Measurements from ENCODE around the gene TWF1. TPM values are rescaled to one million over a fixed set of nuclear protein-coding genes. Genes with fewer than 3 reads are reported as not detected.
"Not testable (repeated sequence)": the region's sequence is repeated elsewhere in the genome, so short reads cannot be mapped to it uniquely, and the experiment has no call there.

TWF1 gene
- polyA plus RNA-seq, 3 donors: 9.9 to 20.7 (median 13.7) TPM

DNA sequence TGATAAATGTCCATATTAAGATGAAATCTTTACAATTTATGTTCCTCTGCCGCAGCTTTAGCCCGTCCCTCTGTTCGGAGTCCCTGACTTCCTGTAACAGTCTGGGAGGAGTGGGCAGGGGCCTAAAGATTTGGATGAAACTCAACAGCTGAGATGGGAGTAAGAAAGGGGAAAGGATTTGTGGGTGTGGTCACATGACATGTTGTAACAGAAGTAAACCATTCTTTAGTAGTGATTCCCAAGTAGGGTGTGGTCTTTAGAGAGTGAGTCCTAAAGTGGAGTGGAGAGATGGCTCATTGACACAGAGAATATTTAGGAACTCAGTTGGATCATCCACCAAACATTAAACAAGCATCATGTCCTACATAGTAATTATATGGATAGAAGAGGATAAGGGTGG lies 42.7 kb upstream of the TWF1 start:
- Histone ChIP-seq H3K36me3 (replicated peaks in 1 of 2; ENCODE audit: control insufficient read depth in 1 of 2, insufficient read depth in 2 of 2, low read length in 2 of 2) (no peaks in the 10 kb centered on the region), H2AFZ (ENCODE audit: insufficient read depth, low read depth, low read length, poor library complexity, severe bottlenecking) (no peak overlapping the region), H3K9me3 (replicated peaks in 1 of 2; ENCODE audit: control insufficient read depth in 1 of 2, insufficient read depth in 1 of 2, low read length in 2 of 2) (peaks cover 5 to 11% of the 10 kb centered on the region in 2 donors), H3K4me2 (replicated peaks; ENCODE audit: extremely low read depth, low read length, poor library complexity, severe bottlenecking) (no peak overlapping the region), H3K79me2 (ENCODE audit: insufficient read depth, low read length) (no peaks in the 10 kb centered on the region), H4K20me1 (ENCODE audit: insufficient read depth, low read length) (no peaks in the 10 kb centered on the region), H3K4me3 (replicated peaks in 1 of 3; ENCODE audit: low read depth in 2 of 3, low read length in 3 of 3) (no peak overlapping the region), H3K9ac (ENCODE audit: insufficient read depth, low read length, poor library complexity, severe bottlenecking) (no peak overlapping the region), H3K4me1 (ENCODE audit: control insufficient read depth in 1 of 2, insufficient read depth in 2 of 2, low read length in 2 of 2) (no peaks in the 10 kb centered on the region), H3K27ac (ENCODE audit: low read depth in 1 of 2, low read length in 2 of 2) (no peak overlapping the region), H3K27me3 (ENCODE audit: control insufficient read depth in 2 of 2, insufficient read depth in 2 of 2, low read length in 2 of 2) (no peaks in the 10 kb centered on the region)
- Mint-ChIP-seq H3K9me3 (peaks cover 11 to 19% (median 17%) of the 10 kb centered on the region in 7 donors), H3K27me3 (ENCODE audit: low read depth in 3 of 3) (peaks cover 1 to 3% (median 2%) of the 10 kb centered on the region in 3 donors), H3K4me3 (no peak overlapping the region), H3K36me3 (no peaks in the 10 kb centered on the region), H3K4me1 (no peaks in the 10 kb centered on the region), H3K27ac (no peak overlapping the region)
- no peak for DNase-seq
- intact Hi-C loops (cut with micrococcal nuclease): no loop called here
- 97% methylated on average over 3 of the region's 3 CpGs for WGBS (ENCODE audit: insufficient coverage)
- TF ChIP-seq, protein P1, sequence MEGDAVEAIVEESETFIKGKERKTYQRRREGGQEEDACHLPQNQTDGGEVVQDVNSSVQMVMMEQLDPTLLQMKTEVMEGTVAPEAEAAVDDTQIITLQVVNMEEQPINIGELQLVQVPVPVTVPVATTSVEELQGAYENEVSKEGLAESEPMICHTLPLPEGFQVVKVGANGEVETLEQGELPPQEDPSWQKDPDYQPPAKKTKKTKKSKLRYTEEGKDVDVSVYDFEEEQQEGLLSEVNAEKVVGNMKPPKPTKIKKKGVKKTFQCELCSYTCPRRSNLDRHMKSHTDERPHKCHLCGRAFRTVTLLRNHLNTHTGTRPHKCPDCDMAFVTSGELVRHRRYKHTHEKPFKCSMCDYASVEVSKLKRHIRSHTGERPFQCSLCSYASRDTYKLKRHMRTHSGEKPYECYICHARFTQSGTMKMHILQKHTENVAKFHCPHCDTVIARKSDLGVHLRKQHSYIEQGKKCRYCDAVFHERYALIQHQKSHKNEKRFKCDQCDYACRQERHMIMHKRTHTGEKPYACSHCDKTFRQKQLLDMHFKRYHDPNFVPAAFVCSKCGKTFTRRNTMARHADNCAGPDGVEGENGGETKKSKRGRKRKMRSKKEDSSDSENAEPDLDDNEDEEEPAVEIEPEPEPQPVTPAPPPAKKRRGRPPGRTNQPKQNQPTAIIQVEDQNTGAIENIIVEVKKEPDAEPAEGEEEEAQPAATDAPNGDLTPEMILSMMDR (IDR thresholded peaks at IDR 0.05): no peak

DNA sequence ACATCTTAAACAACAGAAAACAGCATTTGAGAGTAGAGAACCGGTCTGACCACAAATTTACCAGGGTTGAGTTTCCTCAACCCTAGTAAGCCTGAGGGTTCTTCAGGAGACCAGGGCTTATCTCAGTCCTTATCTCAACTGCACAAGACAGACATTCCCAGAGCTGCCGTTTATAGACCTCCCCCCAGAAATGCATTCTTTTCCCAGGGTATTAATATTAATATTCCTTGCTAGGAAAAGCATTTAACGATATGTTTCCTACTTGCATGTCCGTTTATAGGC lies 42.0 kb upstream of the TWF1 start:
- Histone ChIP-seq H3K27me3 (ENCODE audit: control insufficient read depth in 2 of 2, insufficient read depth in 2 of 2, low read length in 2 of 2) (no peaks in the 10 kb centered on the region), H3K4me1 (ENCODE audit: control insufficient read depth in 1 of 2, insufficient read depth in 2 of 2, low read length in 2 of 2) (no peaks in the 10 kb centered on the region), H4K20me1 (ENCODE audit: insufficient read depth, low read length) (no peaks in the 10 kb centered on the region), H3K27ac (ENCODE audit: low read depth in 1 of 2, low read length in 2 of 2) (no peak overlapping the region), H3K4me2 (replicated peaks; ENCODE audit: extremely low read depth, low read length, poor library complexity, severe bottlenecking) (no peak overlapping the region), H3K4me3 (replicated peaks in 1 of 3; ENCODE audit: low read depth in 2 of 3, low read length in 3 of 3) (no peak overlapping the region), H3K79me2 (ENCODE audit: insufficient read depth, low read length) (no peaks in the 10 kb centered on the region), H3K36me3 (replicated peaks in 1 of 2; ENCODE audit: control insufficient read depth in 1 of 2, insufficient read depth in 2 of 2, low read length in 2 of 2) (no peaks in the 10 kb centered on the region), H3K9me3 (replicated peaks in 1 of 2; ENCODE audit: control insufficient read depth in 1 of 2, insufficient read depth in 1 of 2, low read length in 2 of 2) (peaks cover 5 to 11% of the 10 kb centered on the region in 2 donors), H3K9ac (ENCODE audit: insufficient read depth, low read length, poor library complexity, severe bottlenecking) (no peak overlapping the region), H2AFZ (ENCODE audit: insufficient read depth, low read depth, low read length, poor library complexity, severe bottlenecking) (no peak overlapping the region)
- H3K9me3 Mint-ChIP-seq: peaks cover 11 to 19% (median 17%) of the 10 kb centered on the region in 7 donors
- no peak overlapping the region for H3K27ac Mint-ChIP-seq
- H3K36me3 Mint-ChIP-seq: no peaks in the 10 kb centered on the region
- peaks cover 1 to 2% (median 2%) of the 10 kb centered on the region in 3 donors for H3K27me3 Mint-ChIP-seq (ENCODE audit: low read depth in 3 of 3)
- WGBS (ENCODE audit: insufficient coverage): 93% methylated on average over 3 of the region's 4 CpGs
- no peak overlapping the region for H3K4me3 Mint-ChIP-seq
- H3K4me1 Mint-ChIP-seq: no peaks in the 10 kb centered on the region
- TF ChIP-seq, protein P1 (IDR thresholded peaks at IDR 0.05): no peak
- intact Hi-C loops (cut with micrococcal nuclease): no loop called here
- no peak for DNase-seq

DNA sequence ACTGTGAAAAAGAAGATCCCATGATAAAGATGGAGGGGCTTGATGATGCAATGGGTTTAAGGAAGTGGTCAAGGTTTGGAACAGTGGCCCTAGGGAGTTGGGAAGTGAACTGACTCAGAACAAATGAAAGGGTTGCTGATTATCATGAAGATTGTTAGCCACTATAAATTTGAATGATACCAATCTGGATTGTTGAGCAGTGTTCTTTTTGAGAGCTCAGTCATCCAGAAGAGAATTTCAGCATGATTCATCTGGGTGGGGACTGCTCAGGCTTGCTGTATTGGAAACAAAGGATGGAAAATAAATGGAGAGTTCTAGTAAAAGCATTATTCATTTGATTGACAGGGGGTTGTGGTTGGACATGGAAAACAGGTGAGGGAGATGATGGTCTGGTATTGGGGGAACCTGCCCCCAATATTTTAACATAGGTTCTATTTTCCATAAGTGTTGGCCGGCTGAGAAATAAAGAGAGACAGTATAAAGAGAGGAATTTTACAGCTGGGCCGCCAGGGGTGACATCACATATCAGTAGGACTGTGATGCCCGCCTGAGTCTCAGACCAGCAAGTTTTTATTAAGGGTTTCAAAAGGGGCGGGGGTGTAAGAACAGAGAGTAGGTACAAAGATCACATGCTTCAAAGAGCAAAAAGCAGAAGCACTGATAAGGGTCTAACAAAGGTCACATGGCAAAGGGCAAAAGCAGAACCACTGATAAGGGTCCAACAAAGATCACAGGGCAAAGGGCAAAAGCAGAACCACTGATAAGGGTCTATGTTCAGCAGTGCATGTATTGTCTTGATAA lies 41.5 kb upstream of the TWF1 start:
- H3K9ac ChIP-seq (ENCODE audit: insufficient read depth, low read length, poor library complexity, severe bottlenecking); H3K36me3 Mint-ChIP-seq; H3K36me3 ChIP-seq (replicated peaks in 1 of 2; ENCODE audit: control insufficient read depth in 1 of 2, insufficient read depth in 2 of 2, low read length in 2 of 2); H3K27ac ChIP-seq (ENCODE audit: low read depth in 1 of 2, low read length in 2 of 2); DNase-seq; H2AFZ ChIP-seq (ENCODE audit: insufficient read depth, low read depth, low read length, poor library complexity, severe bottlenecking); H3K79me2 ChIP-seq (ENCODE audit: insufficient read depth, low read length); H3K4me1 Mint-ChIP-seq; H3K4me3 Mint-ChIP-seq; intact Hi-C loops (cut with micrococcal nuclease); H3K27me3 ChIP-seq (ENCODE audit: control insufficient read depth in 2 of 2, insufficient read depth in 2 of 2, low read length in 2 of 2); H3K4me1 ChIP-seq (ENCODE audit: control insufficient read depth in 1 of 2, insufficient read depth in 2 of 2, low read length in 2 of 2); H4K20me1 ChIP-seq (ENCODE audit: insufficient read depth, low read length); H3K4me3 ChIP-seq (replicated peaks in 1 of 3; ENCODE audit: low read depth in 2 of 3, low read length in 3 of 3); H3K4me2 ChIP-seq (replicated peaks; ENCODE audit: extremely low read depth, low read length, poor library complexity, severe bottlenecking); H3K27me3 Mint-ChIP-seq (ENCODE audit: low read depth in 3 of 3): not testable (repeated sequence)
- Mint-ChIP-seq H3K27ac (peak overlapping the region in 1 of 7 donors; percentile 41), H3K9me3 (peaks cover 11 to 19% (median 17%) of the 10 kb centered on the region in 7 donors)
- 100% methylated on average over 1 of the region's 4 CpGs for WGBS (ENCODE audit: insufficient coverage)
- peaks cover 5 to 11% of the 10 kb centered on the region in 2 donors for H3K9me3 ChIP-seq (replicated peaks in 1 of 2; ENCODE audit: control insufficient read depth in 1 of 2, insufficient read depth in 1 of 2, low read length in 2 of 2)

Data from CD14-positive monocyte (primary cell).